Measurements from ENCODE around the gene PRDM8. TPM values are rescaled to one million over a fixed set of nuclear protein-coding genes. Genes with fewer than 3 reads are reported as not detected.
A peak's percentile ranks its signal among the peaks of the same experiment; 100 is the strongest.

Gene PRDM8
- polyA plus RNA-seq, 2 of the 4 experiments (the other 2 are of a cell fraction): 0.10 to 0.14 TPM

DNA sequence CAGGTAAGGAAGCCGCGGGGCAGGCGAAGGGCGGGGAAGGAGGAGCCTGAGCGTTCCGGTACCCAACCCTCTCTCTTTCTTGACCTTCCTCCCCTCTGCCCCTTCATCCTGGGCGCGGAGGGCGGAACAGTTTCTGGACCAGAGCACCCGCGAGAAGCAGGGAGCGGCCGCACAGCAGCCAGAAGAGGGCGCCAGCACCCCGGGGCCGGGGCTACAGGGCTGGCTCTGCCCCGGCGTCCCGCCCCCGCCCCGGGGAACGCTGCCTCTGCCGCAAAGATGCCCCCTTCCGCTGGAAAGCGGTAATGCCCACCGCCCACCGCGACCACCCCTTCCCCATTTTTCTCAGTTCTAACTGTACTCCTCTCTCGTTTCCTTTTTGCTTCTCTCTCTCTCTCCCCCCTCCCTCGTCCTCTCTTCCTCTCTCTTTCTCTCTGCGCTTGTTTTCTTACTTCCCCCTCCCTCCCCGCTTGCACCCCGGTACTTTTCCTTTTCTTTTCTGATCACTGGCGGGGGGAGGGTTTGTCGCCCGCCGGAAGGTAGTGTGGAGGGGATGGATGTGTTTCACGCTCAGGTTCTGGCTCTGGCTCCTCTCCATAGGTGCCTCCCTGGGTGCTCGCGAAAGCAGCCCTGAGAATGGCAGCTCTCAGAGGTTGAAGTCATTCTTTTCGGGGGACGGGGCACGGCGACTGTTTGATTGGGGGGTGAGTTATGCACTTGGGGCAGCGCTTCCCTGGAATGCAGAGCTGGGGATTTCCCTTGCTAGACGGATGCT lies 13.1 kb upstream of the PRDM8 start:
- FAIRE-seq (no peak), DNase-seq (ENCODE audit: low read depth in 1 of 2, low spot score in 1 of 2) (peak; percentile 35 to 52), ATAC-seq (peak; percentile 95 to 100)
- Histone ChIP-seq H3K27ac (peak overlapping the region; percentile 45 to 86; a peak in 4 of 6 replicates), H3K4me2 (peak overlapping the region; percentile 87), H3K9me3 (peaks cover 2% of the 10 kb centered on the region; the same call in 1 of the 3 replicates), H3K4me3 (peak overlapping the region; percentile 54), H3K4me1 (no peaks in the 10 kb centered on the region)
- ChIA-PET POLR2A (interaction anchor here (1.4 kb wide), 1 partner anchor 18 kb away, joined by 3 read pairs; no protein-coding TSS in a partner anchor), CTCF (interaction anchor here (0.8 to 3.0 kb wide), 12 partner anchors 12 to 147 kb away, joined by 3 to 13 read pairs (median 5); no protein-coding TSS in a partner anchor)
- under 1% methylated on average over 22 of the region's 46 CpGs for WGBS (ENCODE audit: missing lambda C conversion rate)
- peak; percentile 45 to 74 for TF ChIP-seq RAD21 (conservative IDR thresholded peaks at IDR 0.05 in 1 of 2, IDR thresholded peaks at IDR 0.05 in 1 of 2)
- TF ChIP-seq JUN (IDR thresholded peaks at IDR 0.05): no peak
- no peak for TF ChIP-seq EHMT2 (IDR thresholded peaks at IDR 0.05; ENCODE audit: low read depth)
- no peak for TF ChIP-seq MAFK (IDR thresholded peaks at IDR 0.05; ENCODE audit: partially characterized antibody)
- no peak for TF ChIP-seq RARB (CRISPR knock-in tag; IDR thresholded peaks at IDR 0.05)
- TF ChIP-seq KDM5A (IDR thresholded peaks at IDR 0.05): no peak
- TF ChIP-seq ZNF302 (CRISPR knock-in tag; IDR thresholded peaks at IDR 0.05): no peak
- no peak for TF ChIP-seq ESRRA (IDR thresholded peaks at IDR 0.05; ENCODE audit: borderline replicate concordance, low read length)
- no peak for TF ChIP-seq HOXB13 (CRISPR knock-in tag; IDR thresholded peaks at IDR 0.05; ENCODE audit: low read depth)
- no peak for TF ChIP-seq CEBPB (IDR thresholded peaks at IDR 0.05)
- TF ChIP-seq TP53 (CRISPR knock-in tag; IDR thresholded peaks at IDR 0.05): no peak
- no peak for TF ChIP-seq EHF (CRISPR knock-in tag; IDR thresholded peaks at IDR 0.05)
- TF ChIP-seq, protein P1, sequence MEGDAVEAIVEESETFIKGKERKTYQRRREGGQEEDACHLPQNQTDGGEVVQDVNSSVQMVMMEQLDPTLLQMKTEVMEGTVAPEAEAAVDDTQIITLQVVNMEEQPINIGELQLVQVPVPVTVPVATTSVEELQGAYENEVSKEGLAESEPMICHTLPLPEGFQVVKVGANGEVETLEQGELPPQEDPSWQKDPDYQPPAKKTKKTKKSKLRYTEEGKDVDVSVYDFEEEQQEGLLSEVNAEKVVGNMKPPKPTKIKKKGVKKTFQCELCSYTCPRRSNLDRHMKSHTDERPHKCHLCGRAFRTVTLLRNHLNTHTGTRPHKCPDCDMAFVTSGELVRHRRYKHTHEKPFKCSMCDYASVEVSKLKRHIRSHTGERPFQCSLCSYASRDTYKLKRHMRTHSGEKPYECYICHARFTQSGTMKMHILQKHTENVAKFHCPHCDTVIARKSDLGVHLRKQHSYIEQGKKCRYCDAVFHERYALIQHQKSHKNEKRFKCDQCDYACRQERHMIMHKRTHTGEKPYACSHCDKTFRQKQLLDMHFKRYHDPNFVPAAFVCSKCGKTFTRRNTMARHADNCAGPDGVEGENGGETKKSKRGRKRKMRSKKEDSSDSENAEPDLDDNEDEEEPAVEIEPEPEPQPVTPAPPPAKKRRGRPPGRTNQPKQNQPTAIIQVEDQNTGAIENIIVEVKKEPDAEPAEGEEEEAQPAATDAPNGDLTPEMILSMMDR (IDR thresholded peaks at IDR 0.05): peak; percentile 87
- no peak for TF ChIP-seq EP300 (IDR thresholded peaks at IDR 0.05)
- TF ChIP-seq NPAS2 (CRISPR knock-in tag; IDR thresholded peaks at IDR 0.05; ENCODE audit: borderline replicate concordance): no peak
- TF ChIP-seq, protein P2, sequence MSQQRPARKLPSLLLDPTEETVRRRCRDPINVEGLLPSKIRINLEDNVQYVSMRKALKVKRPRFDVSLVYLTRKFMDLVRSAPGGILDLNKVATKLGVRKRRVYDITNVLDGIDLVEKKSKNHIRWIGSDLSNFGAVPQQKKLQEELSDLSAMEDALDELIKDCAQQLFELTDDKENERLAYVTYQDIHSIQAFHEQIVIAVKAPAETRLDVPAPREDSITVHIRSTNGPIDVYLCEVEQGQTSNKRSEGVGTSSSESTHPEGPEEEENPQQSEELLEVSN (IDR thresholded peaks at IDR 0.05; ENCODE audit: borderline replicate concordance, low read depth): no peak
- TF ChIP-seq GATA3 (IDR thresholded peaks at IDR 0.05; ENCODE audit: borderline replicate concordance): no peak
- no peak for TF ChIP-seq ZFP36 (IDR thresholded peaks at IDR 0.05; ENCODE audit: borderline replicate concordance, partially characterized antibody)
- TF ChIP-seq FOSL2 (IDR thresholded peaks at IDR 0.05): no peak
- TF ChIP-seq FOSL2 (CRISPR knock-in tag; IDR thresholded peaks at IDR 0.05): no peak
- no peak for TF ChIP-seq NFE2L2 (conservative IDR thresholded peaks at IDR 0.05; ENCODE audit: low read length)
- TF ChIP-seq HDAC2 (IDR thresholded peaks at IDR 0.05): no peak
- no peak for TF ChIP-seq FOSB (CRISPR knock-in tag; IDR thresholded peaks at IDR 0.05)
- peak; percentile 72 for TF ChIP-seq SMC3 (IDR thresholded peaks at IDR 0.05)
- TF ChIP-seq, protein P3, sequence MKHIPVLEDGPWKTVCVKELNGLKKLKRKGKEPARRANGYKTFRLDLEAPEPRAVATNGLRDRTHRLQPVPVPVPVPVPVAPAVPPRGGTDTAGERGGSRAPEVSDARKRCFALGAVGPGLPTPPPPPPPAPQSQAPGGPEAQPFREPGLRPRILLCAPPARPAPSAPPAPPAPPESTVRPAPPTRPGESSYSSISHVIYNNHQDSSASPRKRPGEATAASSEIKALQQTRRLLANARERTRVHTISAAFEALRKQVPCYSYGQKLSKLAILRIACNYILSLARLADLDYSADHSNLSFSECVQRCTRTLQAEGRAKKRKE (CRISPR knock-in tag; IDR thresholded peaks at IDR 0.05; ENCODE audit: low read depth): no peak
- TF ChIP-seq RNF2 (IDR thresholded peaks at IDR 0.05; ENCODE audit: borderline replicate concordance, low read depth): no peak
